Body of pancreas (tissue), 4 donors: Measurements from ENCODE around the gene VAV2. TPM values are rescaled to one million over a fixed set of nuclear protein-coding genes. Genes with fewer than 3 reads are reported as not detected.

Experiments used
- ATAC-seq: fragments of 150-250 bp; one replicate; pipeline ENCODE4 v1.9.1; 2016
- DNase-seq, 4 donors: peaks; one replicate each; pipeline ENCODE4 v3.0.0-alpha.2; 2019
- H3K27ac ChIP-seq, 4 donors: fragments of 200-600 bp; sonication (generic); 1 replicate in 3 of 4; 2 replicates in 1 of 4; pipeline versions ENCODE4 v1.5.1 to v1.6.1; 2016 to 2019; ENCODE audit warnings: mild to moderate bottlenecking in 1 of 4, mixed read lengths in 1 of 4, moderate library complexity in 1 of 4
- H3K27me3 ChIP-seq, 2 donors: fragments of 200-600 bp; sonication (generic); one replicate each; pipeline ENCODE4 v1.6.0; 2016; ENCODE audit warnings: mild to moderate bottlenecking in 1 of 2
- H3K36me3 ChIP-seq, 2 donors: fragments of 200-600 bp; sonication (generic); replicated peaks in 1 of 2; 2 replicates each; pipeline ENCODE4 v1.5.1; 2016; ENCODE audit warnings: low read depth in 2 of 2; ENCODE audit not compliant: insufficient read depth in 1 of 2
- H3K4me1 ChIP-seq: fragments of 200-600 bp; sonication (generic); one replicate; pipeline ENCODE4 v1.6.0; 2016
- H3K4me3 ChIP-seq, 2 donors: fragments of 200-600 bp; sonication (generic); 1 replicate in 1 of 2; 2 replicates in 1 of 2; pipeline ENCODE4 v1.5.1; 2016 to 2019
- H3K9me3 ChIP-seq, 3 donors: fragments of 200-600 bp; sonication (generic); 1 replicate in 2 of 3; 2 replicates in 1 of 3; pipeline ENCODE4 v1.5.1; 2016
- POLR2A ChIP-seq, 3 donors: fragments of 450-650 bp; IDR thresholded peaks; one replicate each; pipeline ENCODE4 v1.6.1; 2016; ENCODE audit warnings: antibody characterized with exemption in 3 of 3, mild to moderate bottlenecking in 2 of 3
- WGBS, 2 donors: methylation state at CpG; one replicate each; pipeline ENCODE4 v1.1.5; 2017; 5-methylcytosine and 5-hydroxymethylcytosine counted together
- intact Hi-C: fragments of 100-400 bp; cut with DNase I; formaldehyde crosslinking; loops from one replicate; pipeline ENCODE4 v1.15.1; 2023
- total RNA-seq, 2 donors: library from RNA; depleted of rRNA; stranded (reverse); fragments of >200 nt; gene quantifications; one replicate each; pipeline ENCODE4 v1.1.0, GENCODE V29; 2016
- TF ChIP-seq, protein P1 (sequence below), 7 experiments: fragments of 450-650 bp in 4 of 7; fragments of 200-600 bp in 3 of 7; sonication (generic) in 3 of 7; IDR thresholded peaks; one replicate each; pipeline ENCODE4 v1.5.1; 2016 to 2019; ENCODE audit warnings: antibody characterized with exemption in 7 of 7

The VAV2 gene
- total RNA-seq, 2 donors from 2014 or later, result 31.6 to 32.3 TPM

DNA sequence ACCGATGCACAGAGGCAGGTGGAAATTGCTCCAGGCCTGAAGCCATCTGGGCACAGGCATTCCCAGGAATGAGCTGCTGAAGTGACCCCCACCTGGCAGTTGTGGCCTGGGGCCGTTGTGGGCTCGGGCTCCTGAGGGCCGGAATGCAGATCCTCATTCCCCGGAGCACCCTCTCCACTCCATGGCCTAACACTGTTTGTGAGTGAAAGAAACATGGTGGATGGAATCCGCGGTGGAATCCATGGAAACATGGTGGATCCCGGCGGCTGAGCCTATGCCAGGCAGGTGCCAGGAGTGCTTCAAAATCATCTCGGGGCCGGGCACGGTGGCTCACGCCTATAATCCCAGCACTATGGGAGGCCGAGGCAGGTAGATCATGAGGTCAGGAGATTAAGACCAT lies 250.4 kb downstream of the VAV2 start:
- Histone ChIP-seq H3K27ac (no peak overlapping the region), H3K36me3 (no peaks in the 10 kb centered on the region), H3K4me3 (no peak overlapping the region), H3K9me3 (no peaks in the 10 kb centered on the region), H3K4me1 (peaks cover 24% of the 10 kb centered on the region), H3K27me3 (no peaks in the 10 kb centered on the region)
- TF ChIP-seq, protein P1, sequence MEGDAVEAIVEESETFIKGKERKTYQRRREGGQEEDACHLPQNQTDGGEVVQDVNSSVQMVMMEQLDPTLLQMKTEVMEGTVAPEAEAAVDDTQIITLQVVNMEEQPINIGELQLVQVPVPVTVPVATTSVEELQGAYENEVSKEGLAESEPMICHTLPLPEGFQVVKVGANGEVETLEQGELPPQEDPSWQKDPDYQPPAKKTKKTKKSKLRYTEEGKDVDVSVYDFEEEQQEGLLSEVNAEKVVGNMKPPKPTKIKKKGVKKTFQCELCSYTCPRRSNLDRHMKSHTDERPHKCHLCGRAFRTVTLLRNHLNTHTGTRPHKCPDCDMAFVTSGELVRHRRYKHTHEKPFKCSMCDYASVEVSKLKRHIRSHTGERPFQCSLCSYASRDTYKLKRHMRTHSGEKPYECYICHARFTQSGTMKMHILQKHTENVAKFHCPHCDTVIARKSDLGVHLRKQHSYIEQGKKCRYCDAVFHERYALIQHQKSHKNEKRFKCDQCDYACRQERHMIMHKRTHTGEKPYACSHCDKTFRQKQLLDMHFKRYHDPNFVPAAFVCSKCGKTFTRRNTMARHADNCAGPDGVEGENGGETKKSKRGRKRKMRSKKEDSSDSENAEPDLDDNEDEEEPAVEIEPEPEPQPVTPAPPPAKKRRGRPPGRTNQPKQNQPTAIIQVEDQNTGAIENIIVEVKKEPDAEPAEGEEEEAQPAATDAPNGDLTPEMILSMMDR (IDR thresholded peaks at IDR 0.05), result no peak
- no peak for TF ChIP-seq POLR2A (IDR thresholded peaks at IDR 0.05)
- 88 to 93% methylated on average over 13 to 14 of the region's 14 CpGs for WGBS, 2 donors
- intact Hi-C loops, result no loop called here
- ATAC-seq (no peak), DNase-seq (no peak)

DNA sequence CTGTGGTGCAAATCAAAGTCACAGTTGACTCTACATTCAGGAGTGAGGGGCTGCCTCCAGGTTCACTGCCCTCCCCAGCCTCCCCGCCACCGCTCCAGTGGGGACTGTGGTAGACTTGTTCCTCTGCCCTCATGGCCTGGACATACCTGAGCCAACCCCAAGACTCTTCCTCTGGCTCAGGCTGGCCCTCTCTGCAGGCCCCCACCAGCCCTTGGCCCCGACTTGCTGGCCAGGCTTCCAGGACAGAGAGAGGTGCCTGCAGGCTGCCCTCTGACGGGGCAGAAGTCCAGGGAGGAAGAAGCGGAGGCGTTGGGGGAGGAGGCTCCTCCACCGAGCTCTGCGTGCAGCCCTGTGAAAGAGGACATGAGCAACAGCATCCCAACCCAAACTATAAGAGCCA lies 251.2 kb downstream of the VAV2 start:
- Histone ChIP-seq H3K9me3 (no peaks in the 10 kb centered on the region), H3K36me3 (no peaks in the 10 kb centered on the region), H3K4me1 (peaks cover 32% of the 10 kb centered on the region), H3K27me3 (no peaks in the 10 kb centered on the region), H3K27ac (no peak overlapping the region), H3K4me3 (no peak overlapping the region)
- no peak for ATAC-seq
- 79 to 88% methylated on average over 8 of the region's 8 CpGs for WGBS, 2 donors
- no peak for DNase-seq
- TF ChIP-seq POLR2A (IDR thresholded peaks at IDR 0.05), result no peak
- TF ChIP-seq, protein P1 (IDR thresholded peaks at IDR 0.05), result no peak
- intact Hi-C loops, result no loop called here

DNA sequence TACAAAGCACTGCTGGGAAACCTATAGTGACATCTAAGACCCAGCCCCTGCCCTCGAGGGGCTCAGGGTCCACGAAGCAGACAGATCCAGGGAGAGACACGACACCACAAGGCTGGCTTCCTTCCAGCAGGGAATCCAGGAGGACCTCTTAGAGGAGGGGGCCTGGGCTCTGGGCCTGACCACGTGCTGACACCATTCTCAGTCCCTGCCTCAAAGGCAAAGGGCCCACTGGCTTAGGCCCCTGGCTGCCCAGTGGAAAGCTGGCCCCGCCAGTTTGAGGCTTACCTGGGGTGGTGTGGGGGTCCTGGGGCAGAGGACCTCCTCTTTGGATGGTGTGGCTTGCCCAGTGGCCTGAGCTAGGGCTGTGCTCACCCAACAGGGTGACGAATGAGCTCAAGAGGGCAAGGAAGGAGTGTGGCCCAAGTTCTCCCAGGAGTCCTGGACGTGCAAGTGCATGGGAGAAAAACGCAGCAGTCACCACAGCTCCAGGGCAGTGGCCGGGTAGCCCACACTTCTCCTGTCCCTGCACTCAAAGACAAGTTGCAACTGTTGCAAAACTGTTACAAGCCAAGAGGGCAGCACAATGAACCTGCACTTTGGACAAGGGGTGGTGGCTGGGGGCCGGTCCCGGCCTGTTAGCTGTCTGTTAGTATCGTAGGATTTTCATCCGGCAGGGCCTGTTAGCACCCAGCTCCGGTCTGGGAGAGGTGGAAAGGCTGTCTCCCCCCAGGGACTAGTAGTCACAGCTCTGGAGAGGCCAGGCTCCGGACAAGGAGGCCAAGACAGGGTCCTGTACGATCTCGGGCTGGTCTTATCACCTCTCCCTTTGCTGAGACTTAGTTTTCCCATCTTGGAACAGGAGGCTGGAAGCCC lies 252.5 kb downstream of the VAV2 start:
- DNase-seq, result no peak
- no peaks in the 10 kb centered on the region for H3K27me3 ChIP-seq
- H3K4me1 ChIP-seq, result peaks cover 30% of the 10 kb centered on the region
- H3K9me3 ChIP-seq, result no peaks in the 10 kb centered on the region
- intact Hi-C loops, result no loop called here
- no peaks in the 10 kb centered on the region for H3K36me3 ChIP-seq
- H3K4me3 ChIP-seq, result no peak overlapping the region
- no peak overlapping the region for H3K27ac ChIP-seq
- TF ChIP-seq POLR2A (IDR thresholded peaks at IDR 0.05), result no peak
- TF ChIP-seq, protein P1 (IDR thresholded peaks at IDR 0.05), result no peak
- WGBS, 2 donors, result 87 to 88% methylated on average over 12 to 17 of the region's 17 CpGs
- ATAC-seq, result no peak

DNA sequence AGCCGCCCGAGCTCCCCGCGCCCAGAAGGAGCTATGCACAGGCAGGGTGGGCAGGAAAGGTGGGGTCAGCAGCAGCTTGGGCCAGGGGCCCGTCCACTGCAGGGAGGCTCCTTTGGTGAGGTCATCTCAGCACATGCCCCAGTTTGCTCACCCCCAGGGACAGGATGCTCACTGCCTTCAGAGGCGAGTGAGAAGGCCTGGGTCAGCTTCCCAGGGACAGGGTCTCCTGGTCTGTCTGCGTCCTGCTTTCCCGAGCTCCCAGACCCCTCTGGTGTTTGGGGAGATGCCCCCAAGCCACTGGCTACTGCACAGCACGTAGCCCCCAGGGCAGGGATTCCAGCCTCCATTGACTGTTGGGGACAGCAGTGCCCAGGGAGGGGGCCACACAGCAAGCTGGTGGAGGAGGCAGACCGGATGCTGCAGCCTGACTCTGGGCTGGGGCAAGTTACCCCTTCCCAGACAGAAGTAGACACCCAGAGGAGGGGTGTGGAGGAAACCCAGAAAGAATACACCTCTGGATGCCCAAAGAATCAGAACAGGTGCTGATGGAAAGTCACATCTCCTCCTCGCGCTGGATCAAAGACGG lies 253.4 kb downstream of the VAV2 start:
- Histone ChIP-seq H3K4me1 (peaks cover 30% of the 10 kb centered on the region), H3K9me3 (no peaks in the 10 kb centered on the region), H3K27ac (peak overlapping the region in 3 of 4 donors; percentile 61 to 83 (median 73)), H3K36me3 (no peaks in the 10 kb centered on the region), H3K27me3 (no peaks in the 10 kb centered on the region), H3K4me3 (no peak overlapping the region)
- ATAC-seq, result no peak
- intact Hi-C loops, result no loop called here
- no peak for TF ChIP-seq POLR2A (IDR thresholded peaks at IDR 0.05)
- TF ChIP-seq, protein P1 (IDR thresholded peaks at IDR 0.05), result no peak
- no peak for DNase-seq
- 81 to 83% methylated on average over 4 to 12 of the region's 13 CpGs for WGBS, 2 donors
